ENCODE results near the gene UBXN11. TPM values are rescaled to one million over a fixed set of nuclear protein-coding genes. Genes with fewer than 3 reads are reported as not detected.

UBXN11 gene
- total RNA-seq, 1 experiment from 2014 or later, result 12.5 TPM

DNA sequence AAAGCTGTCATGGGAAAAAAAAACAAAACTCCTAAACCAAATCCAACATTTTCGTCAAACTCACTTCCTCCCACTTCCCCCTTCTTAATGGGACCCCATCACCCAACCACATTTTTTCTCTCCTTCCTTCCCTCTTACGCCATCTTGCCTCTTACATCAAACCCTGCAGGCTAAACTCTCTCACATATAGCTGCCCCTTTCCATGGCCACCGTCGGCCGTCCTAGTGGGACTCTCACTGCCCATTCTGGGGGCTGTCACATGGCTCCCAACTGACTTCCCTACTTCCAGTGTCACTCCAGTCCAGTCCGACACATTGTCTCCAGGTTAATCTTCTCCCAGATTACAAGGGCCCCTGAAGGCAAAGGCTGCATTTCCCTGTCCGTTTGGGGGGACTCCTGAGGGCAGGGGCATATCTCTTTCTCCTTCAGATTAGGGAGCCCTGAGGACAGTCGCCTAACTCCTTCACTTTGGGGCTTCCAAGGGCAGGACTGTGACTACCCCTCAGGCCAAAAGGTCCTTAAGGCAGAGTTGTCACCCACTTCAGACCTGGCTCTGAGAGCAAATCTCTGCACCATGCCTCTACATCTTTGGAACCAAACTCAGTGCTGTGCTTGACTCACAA is 658 bp downstream of the UBXN11 start:
- Histone ChIP-seq H3K9me3 (no peaks in the 10 kb centered on the region), H3K27me3 (replicated peaks; ENCODE audit: control insufficient read depth, insufficient read depth, low read length) (no peaks in the 10 kb centered on the region), H3K4me3 (ENCODE audit: low read depth, low read length) (peak overlapping the region; percentile 87), H3K4me1 (peaks cover 14% of the 10 kb centered on the region; the same call in 1 of the 2 replicates), H3K36me3 (ENCODE audit: control insufficient read depth, insufficient read depth, low read length) (no peaks in the 10 kb centered on the region)
- TSS peak; percentile 62 for BruUV-seq (replicated peaks)
- Mint-ChIP-seq H3K4me3 (ENCODE audit: unreplicated experiment) (peak overlapping the region; percentile 99), H3K27me3 (ENCODE audit: insufficient read depth, unreplicated experiment) (no peaks in the 10 kb centered on the region), H3K9me3 (ENCODE audit: unreplicated experiment) (no peaks in the 10 kb centered on the region), H3K27ac (ENCODE audit: unreplicated experiment) (peak overlapping the region; percentile 98), H3K36me3 (ENCODE audit: insufficient read depth, unreplicated experiment) (peaks cover 5% of the 10 kb centered on the region), H3K4me1 (ENCODE audit: low read depth, unreplicated experiment) (peaks cover 12% of the 10 kb centered on the region)
- intact Hi-C loops (cut with micrococcal nuclease; ENCODE audit: unreplicated experiment), result no loop called here
- ChIA-PET CTCF (no interaction called here), POLR2A (no interaction called here)
- peak in 1 of 2 experiments; percentile 15 for DNase-seq
- no peak for TF ChIP-seq CTCF (IDR thresholded peaks at IDR 0.05; ENCODE audit: insufficient read depth in 1 of 2, low read depth in 1 of 2, low read length in 1 of 2, severe bottlenecking in 1 of 2, unreplicated experiment in 1 of 2)

DNA sequence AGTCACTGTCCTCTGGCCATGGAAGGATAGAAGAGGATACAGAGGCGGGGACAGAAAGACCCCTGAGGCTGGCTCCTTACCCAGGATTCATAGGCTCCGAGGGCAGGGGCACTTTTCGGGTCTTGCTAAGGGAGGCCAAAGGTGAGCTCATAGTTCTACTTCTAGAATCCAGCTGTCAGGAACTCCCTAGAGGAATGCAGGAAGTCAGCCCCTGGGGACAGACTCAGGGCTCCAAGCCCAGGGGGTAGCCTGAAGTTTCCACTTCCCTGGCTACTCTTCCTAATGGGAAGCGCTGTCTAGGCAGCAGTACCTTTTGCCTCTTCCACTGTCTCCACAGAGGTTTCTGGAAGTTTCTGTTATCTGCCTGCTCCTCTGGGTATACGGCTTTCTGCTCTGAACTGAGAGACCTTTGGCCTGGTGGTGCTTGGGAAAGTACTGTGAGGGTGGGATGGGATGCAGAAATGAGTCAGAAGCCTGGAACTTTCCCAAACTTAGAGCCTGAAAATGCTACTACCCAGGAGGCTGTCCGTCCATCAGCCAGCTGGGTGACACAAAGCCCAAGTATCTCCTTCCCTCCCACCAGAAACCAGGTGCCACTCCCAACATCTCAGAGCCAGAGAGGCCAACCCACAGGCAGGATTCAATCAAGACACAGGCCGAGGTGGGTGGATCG is 3.6 kb downstream of the UBXN11 start:
- peaks cover 14% of the 10 kb centered on the region; the same call in 1 of the 2 replicates for H3K4me1 ChIP-seq
- BruUV-seq (replicated peaks), result no TSS peak
- no peaks in the 10 kb centered on the region for H3K9me3 ChIP-seq
- no peak for TF ChIP-seq CTCF (IDR thresholded peaks at IDR 0.05; ENCODE audit: insufficient read depth in 1 of 2, low read depth in 1 of 2, low read length in 1 of 2, severe bottlenecking in 1 of 2, unreplicated experiment in 1 of 2)
- peaks cover 12% of the 10 kb centered on the region for H3K4me1 Mint-ChIP-seq (ENCODE audit: low read depth, unreplicated experiment)
- intact Hi-C loops (cut with micrococcal nuclease; ENCODE audit: unreplicated experiment), result no loop called here
- no peaks in the 10 kb centered on the region for H3K27me3 Mint-ChIP-seq (ENCODE audit: insufficient read depth, unreplicated experiment)
- peaks cover 5% of the 10 kb centered on the region for H3K36me3 Mint-ChIP-seq (ENCODE audit: insufficient read depth, unreplicated experiment)
- no peaks in the 10 kb centered on the region for H3K36me3 ChIP-seq (ENCODE audit: control insufficient read depth, insufficient read depth, low read length)
- H3K27me3 ChIP-seq (replicated peaks; ENCODE audit: control insufficient read depth, insufficient read depth, low read length), result no peaks in the 10 kb centered on the region
- H3K4me3 Mint-ChIP-seq (ENCODE audit: unreplicated experiment), result no peak overlapping the region
- H3K4me3 ChIP-seq (ENCODE audit: low read depth, low read length), result no peak overlapping the region
- ChIA-PET POLR2A (no interaction called here), CTCF (no interaction called here)
- no peak overlapping the region for H3K27ac Mint-ChIP-seq (ENCODE audit: unreplicated experiment)
- H3K9me3 Mint-ChIP-seq (ENCODE audit: unreplicated experiment), result no peaks in the 10 kb centered on the region
- no peak for DNase-seq

DNA sequence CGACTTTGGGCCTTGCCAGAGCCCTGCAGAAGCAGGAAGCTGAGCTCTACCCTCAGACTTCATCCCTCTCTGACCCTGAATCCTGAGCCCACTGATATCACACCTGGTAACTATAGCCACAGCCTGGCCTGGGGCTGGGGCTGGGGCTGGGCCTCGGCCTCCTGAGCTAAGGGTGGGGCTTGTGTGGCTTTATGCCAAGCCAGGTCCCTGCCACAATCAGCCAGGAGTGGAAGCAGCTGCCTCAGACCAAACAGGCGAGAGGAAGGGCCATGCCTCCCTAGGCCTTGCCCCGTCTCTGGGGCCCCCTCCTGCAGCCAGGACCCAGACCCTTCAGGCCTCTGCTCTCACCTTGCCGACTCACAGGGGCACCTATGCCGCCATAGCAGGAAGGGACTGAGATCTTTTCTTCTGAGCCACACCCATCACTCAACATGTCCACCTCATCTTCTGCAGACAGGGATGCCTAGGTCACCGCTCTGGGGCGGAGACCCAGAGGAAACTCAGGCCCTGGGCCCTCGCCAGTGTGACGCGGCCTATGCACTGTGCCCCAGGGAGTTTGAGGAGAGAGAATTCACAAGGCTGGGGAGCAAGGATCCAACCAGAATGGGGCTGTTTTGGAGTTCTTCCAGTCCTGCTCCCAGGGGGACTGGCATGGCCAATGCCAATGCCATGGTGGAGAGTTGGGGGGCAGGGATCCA is 5.7 kb downstream of the UBXN11 start:
- Mint-ChIP-seq H3K27me3 (ENCODE audit: insufficient read depth, unreplicated experiment) (no peaks in the 10 kb centered on the region), H3K4me3 (ENCODE audit: unreplicated experiment) (no peak overlapping the region), H3K4me1 (ENCODE audit: low read depth, unreplicated experiment) (peaks cover 4% of the 10 kb centered on the region), H3K27ac (ENCODE audit: unreplicated experiment) (peak overlapping the region; percentile 22), H3K9me3 (ENCODE audit: unreplicated experiment) (no peaks in the 10 kb centered on the region), H3K36me3 (ENCODE audit: insufficient read depth, unreplicated experiment) (no peaks in the 10 kb centered on the region)
- BruUV-seq (replicated peaks), result no TSS peak
- Histone ChIP-seq H3K27me3 (replicated peaks; ENCODE audit: control insufficient read depth, insufficient read depth, low read length) (no peaks in the 10 kb centered on the region), H3K4me1 (peaks cover 10% of the 10 kb centered on the region; the same call in 1 of the 2 replicates), H3K36me3 (ENCODE audit: control insufficient read depth, insufficient read depth, low read length) (no peaks in the 10 kb centered on the region), H3K9me3 (no peaks in the 10 kb centered on the region), H3K4me3 (ENCODE audit: low read depth, low read length) (no peak overlapping the region)
- ChIA-PET CTCF (interaction anchor here (0.6 to 1.1 kb wide), 2 partner anchors 13 to 67 kb away, joined by 3 to 4 read pairs; partner anchors contain the start of gene CEP85), POLR2A (no interaction called here)
- TF ChIP-seq CTCF (IDR thresholded peaks at IDR 0.05; ENCODE audit: insufficient read depth in 1 of 2, low read depth in 1 of 2, low read length in 1 of 2, severe bottlenecking in 1 of 2, unreplicated experiment in 1 of 2), result no peak
- DNase-seq, result no peak
- intact Hi-C loops (cut with micrococcal nuclease; ENCODE audit: unreplicated experiment), result no loop called here
